HepG2 (cell line): ENCODE results near the gene RBBP8. TPM values are rescaled to one million over a fixed set of nuclear protein-coding genes. Genes with fewer than 3 reads are reported as not detected.

Experiments used
- ATAC-seq: fragments of 200-7000 bp; cut with Tn5 transposase; 3 replicates; pipeline ENCODE4 v1.9.1; 2020; ENCODE audit warnings: mild to moderate bottlenecking, moderate library complexity
- BruUV-seq: library from RNA; stranded (reverse); fragments of 400-500 nt; replicated peaks from 2 replicates; lab custom pipeline; 2021; lab: Mats Ljungman, UMichigan
- CTCF ChIA-PET: fragments of 300-600 bp; formaldehyde crosslinking; extraction: SDS; loops from one replicate; lab custom pipeline; 2021; ENCODE audit warnings: low total read pairs, inconsistent platforms, low intra/inter-chr PET ratio; lab: Yijun Ruan, JAX
- POLR2A ChIA-PET: fragments of 350-600 bp; sonication (Branson Sonifier 250); formaldehyde crosslinking; loops from one replicate; lab custom pipeline; 2020; ENCODE audit warnings: antibody characterized with exemption, inconsistent platforms; lab: Yijun Ruan, JAX
- DNase-seq: peaks from one replicate; pipeline ENCODE4 v3.0.0-alpha.2; 2015; ENCODE audit warnings: low spot score
- FAIRE-seq: peaks from 3 replicates; lab custom pipeline; 2011; peaks lifted over from hg19 to GRCh38; lab: Jason Lieb, UNC
- H2AFZ ChIP-seq: one replicate; pipeline ENCODE4 v1.6.1; 2011; ENCODE audit warnings: low read length, inconsistent platforms
- H3K27ac ChIP-seq: fragments of 300-600 bp; 3 replicates; pipeline ENCODE4 v1.8.0; 2011; ENCODE audit warnings: mixed run types, mild to moderate bottlenecking, mixed read lengths, low read length, inconsistent platforms; ENCODE audit not compliant: insufficient read depth; ENCODE audit errors: extremely low read length
- H3K27me3 ChIP-seq, 2 experiments: fragments of 200-600 bp in 1 of 2; 2 replicates in 1 of 2; 3 replicates in 1 of 2; pipeline versions ENCODE4 v1.6.0 to v1.8.0; 2011; ENCODE audit warnings: low read length in 2 of 2, mild to moderate bottlenecking in 2 of 2, moderate library complexity in 2 of 2, inconsistent platforms in 1 of 2; ENCODE audit not compliant: insufficient read depth in 2 of 2, control insufficient read depth in 1 of 2
- H3K36me3 ChIP-seq, 2 experiments: fragments of 200-600 bp in 1 of 2; replicated peaks in 1 of 2; 2 replicates in 1 of 2; 3 replicates in 1 of 2; pipeline versions ENCODE4 v1.5.1 to v1.8.0; 2011; ENCODE audit warnings: low read length in 2 of 2, inconsistent platforms in 1 of 2; ENCODE audit not compliant: insufficient read depth in 2 of 2, control insufficient read depth in 1 of 2
- H3K4me1 ChIP-seq: 2 replicates; pipeline ENCODE4 v1.5.1; 2012; ENCODE audit warnings: low read length, inconsistent platforms; ENCODE audit not compliant: insufficient read depth
- H3K4me2 ChIP-seq: 2 replicates; pipeline ENCODE4 v1.6.0; 2011; ENCODE audit warnings: low read depth, low read length, inconsistent platforms
- H3K4me3 ChIP-seq, 3 experiments: fragments of 200-600 bp in 1 of 3; sonication (generic), shearing (Covaris generic) in 1 of 3; replicated peaks in 1 of 3; 2 replicates each; pipeline ENCODE4 v1.5.1; 2011 to 2016; ENCODE audit warnings: low read length in 3 of 3, inconsistent platforms in 2 of 3, low read depth in 2 of 3, mild to moderate bottlenecking in 2 of 3, control low read depth in 1 of 3, mixed read lengths in 1 of 3; ENCODE audit not compliant: insufficient read depth in 1 of 3
- H3K79me2 ChIP-seq: one replicate; pipeline ENCODE4 v1.6.1; 2011; ENCODE audit warnings: low read length, inconsistent platforms; ENCODE audit not compliant: insufficient read depth
- H3K9ac ChIP-seq: 2 replicates; pipeline ENCODE4 v1.6.0; 2011; ENCODE audit warnings: mild to moderate bottlenecking, low read depth, low read length, inconsistent platforms; ENCODE audit not compliant: insufficient read depth
- H3K9me3 ChIP-seq: 2 replicates; pipeline ENCODE4 v1.5.1; 2012; ENCODE audit warnings: mild to moderate bottlenecking, low read length
- H4K20me1 ChIP-seq: 2 replicates; pipeline ENCODE4 v1.6.0; 2011; ENCODE audit warnings: inconsistent platforms, mild to moderate bottlenecking, low read length, moderate library complexity; ENCODE audit not compliant: insufficient read depth
- ADNP ChIP-seq: sonication (generic); formaldehyde crosslinking; IDR thresholded peaks from 2 replicates; pipeline ENCODE4 v1.4.0; 2020; ENCODE audit warnings: missing genetic modification reagents
- ASH2L ChIP-seq: fragments of 300-600, 200-600 bp; sonication (generic); IDR thresholded peaks from 2 replicates; pipeline ENCODE4 v1.7.0; 2017; ENCODE audit warnings: low read depth, mild to moderate bottlenecking, moderate library complexity, mixed read lengths, low read length; ENCODE audit not compliant: insufficient read length
- EED ChIP-seq: sonication (generic); formaldehyde crosslinking; IDR thresholded peaks from 2 replicates; pipeline ENCODE4 v1.5.0; 2020; ENCODE audit warnings: mild to moderate bottlenecking, missing genetic modification reagents
- GRHL1 ChIP-seq: sonication (generic); formaldehyde crosslinking; conservative IDR thresholded peaks from 2 replicates; pipeline ENCODE4 v1.8.0; 2022; ENCODE audit warnings: missing genetic modification reagents
- IRF2 ChIP-seq: IDR thresholded peaks from 2 replicates; pipeline ENCODE4 v1.6.1; 2018; ENCODE audit warnings: missing genetic modification reagents, missing compliant biosample characterization
- KDM1A ChIP-seq: IDR thresholded peaks from 2 replicates; pipeline ENCODE4 v1.6.1; 2016; ENCODE audit warnings: missing compliant biosample characterization
- KDM5A ChIP-seq: fragments of 200-600 bp; sonication (generic); IDR thresholded peaks from 2 replicates; pipeline ENCODE4 v1.7.0; 2018; ENCODE audit warnings: antibody characterized with exemption, mild to moderate bottlenecking, low read length, borderline replicate concordance
- MED13 ChIP-seq: sonication (generic); formaldehyde crosslinking; IDR thresholded peaks from 2 replicates; pipeline ENCODE4 v1.5.0; 2020; ENCODE audit warnings: missing genetic modification reagents
- SIX1 ChIP-seq: sonication (generic); formaldehyde crosslinking; IDR thresholded peaks from 2 replicates; pipeline ENCODE4 v1.4.0; 2020; ENCODE audit warnings: missing genetic modification reagents, borderline replicate concordance
- ZGPAT ChIP-seq: IDR thresholded peaks from 2 replicates; pipeline ENCODE4 v1.6.1; 2016; ENCODE audit warnings: mild to moderate bottlenecking
- ZNF335 ChIP-seq: sonication (generic); formaldehyde crosslinking; IDR thresholded peaks from 2 replicates; pipeline ENCODE4 v1.4.0; 2020; ENCODE audit warnings: missing genetic modification reagents
- ZNF367 ChIP-seq: sonication (generic); formaldehyde crosslinking; IDR thresholded peaks from 2 replicates; pipeline ENCODE4 v1.4.0; 2020; ENCODE audit warnings: missing genetic modification reagents, borderline replicate concordance
- ZNF503 ChIP-seq: sonication (generic); formaldehyde crosslinking; IDR thresholded peaks from 2 replicates; pipeline ENCODE4 v1.4.0; 2020; ENCODE audit warnings: missing genetic modification reagents
- ZNF607 ChIP-seq: sonication (generic); formaldehyde crosslinking; IDR thresholded peaks from 2 replicates; pipeline ENCODE4 v1.5.1; 2020; ENCODE audit warnings: missing genetic modification reagents, mild to moderate bottlenecking, borderline replicate concordance
- ZNF7 ChIP-seq: IDR thresholded peaks from 2 replicates; pipeline ENCODE4 v1.6.1; 2016; ENCODE audit warnings: missing biosample characterization, missing genetic modification reagents
- ZNF737 ChIP-seq: sonication (generic); formaldehyde crosslinking; IDR thresholded peaks from 2 replicates; pipeline ENCODE4 v1.5.0; 2020; ENCODE audit warnings: missing genetic modification reagents, mild to moderate bottlenecking, borderline replicate concordance
- ZSCAN29 ChIP-seq: sonication (generic); formaldehyde crosslinking; conservative IDR thresholded peaks from 2 replicates; pipeline ENCODE4 v1.4.0; 2020; ENCODE audit warnings: mild to moderate bottlenecking, missing genetic modification reagents
- WGBS: methylation state at CpG from one replicate; pipeline ENCODE4 v1.1.6; 2017; ENCODE audit warnings: low lambda C conversion rate; 5-methylcytosine and 5-hydroxymethylcytosine counted together
- in situ Hi-C: cut with HindIII; loops from 2 replicates; pipeline ENCODE4 v1.10.0; 2017; ENCODE audit warnings: low pct_unique_long_range_greater_than_20kb; ENCODE audit not compliant: extremely low pct_ligation_motif_present
- intact Hi-C: fragments of 100-400 bp; cut with micrococcal nuclease; formaldehyde crosslinking; loops from one replicate; pipeline ENCODE4 v1.10.0; 2022; ENCODE audit not compliant: unreplicated experiment
- polyA plus RNA-seq, 8 experiments: library from polyadenylated mRNA; depleted of rRNA in 3 of 8; stranded (reverse) in 7 of 8; unstranded in 1 of 8; fragments of >200 nt; fragmentation: Illumina TruSeq in 4 of 8; extraction: Trizol in 4 of 8; gene quantifications; 2 replicates each; pipeline versions ENCODE4 v1.2.1 to v1.2.3, GENCODE V29; 2011 to 2016; ENCODE audit warnings: low read depth in 4 of 8, missing spikeins in 1 of 8, mixed read lengths in 1 of 8; ENCODE audit not compliant: insufficient read depth in 1 of 8
- total RNA-seq, 5 experiments: library from RNA; depleted of rRNA; stranded (reverse); fragments of >200 nt; fragmentation: Illumina TruSeq; extraction: Trizol; gene quantifications; 2 replicates each; pipeline ENCODE4 v1.2.3, GENCODE V29; 2016; ENCODE audit warnings: low read depth in 1 of 5
- TF ChIP-seq, protein P1 (sequence below): sonication (generic); formaldehyde crosslinking; IDR thresholded peaks from 2 replicates; pipeline ENCODE4 v1.9.0; 2022; ENCODE audit warnings: missing genetic modification reagents, mild to moderate bottlenecking, borderline replicate concordance

RBBP8 gene
- total and polyA plus RNA-seq, 2 of the 13 experiments (the other 11 are each of a cell fraction or from before 2014, with no cell fraction given), result 14.2 to 47.4 TPM

GRCh38 chr18:23059541-23060465, 126.7 kb downstream of the RBBP8 start:
- Histone ChIP-seq H3K9me3 (peaks cover 6% of the 10 kb centered on the region), H4K20me1 (no peaks in the 10 kb centered on the region), H3K9ac (no peak overlapping the region), H3K4me3 (no peak overlapping the region), H3K4me1 (0 out of 2 replicates have a peak, but pooled peaks cover 8% of the 10 kb centered on the region), H3K79me2 (no peaks in the 10 kb centered on the region), H2AFZ (no peak overlapping the region), H3K36me3 (no peaks in the 10 kb centered on the region), H3K27ac (no peak overlapping the region), H3K4me2 (no peak overlapping the region), H3K27me3 (peaks cover 0 to 2% of the 10 kb centered on the region in 2 experiments; a peak in 2 of 5 replicates)
- TF ChIP-seq SIX1 (CRISPR knock-in tag) (no peak), MED13 (CRISPR knock-in tag) (no peak), ZNF607 (no peak), ZNF367 (no peak), ZSCAN29 (CRISPR knock-in tag) (no peak), GRHL1 (no peak), IRF2 (CRISPR knock-in tag) (no peak), ZNF737 (CRISPR knock-in tag) (no peak), ZNF503 (CRISPR knock-in tag) (no peak), ADNP (CRISPR knock-in tag) (no peak), ASH2L (no peak), KDM5A (no peak), EED (CRISPR knock-in tag) (no peak), KDM1A (CRISPR knock-in tag) (no peak), ZNF335 (CRISPR knock-in tag) (no peak), ZGPAT (CRISPR knock-in tag) (no peak), ZNF7 (CRISPR knock-in tag) (no peak)
- TF ChIP-seq, protein P1, sequence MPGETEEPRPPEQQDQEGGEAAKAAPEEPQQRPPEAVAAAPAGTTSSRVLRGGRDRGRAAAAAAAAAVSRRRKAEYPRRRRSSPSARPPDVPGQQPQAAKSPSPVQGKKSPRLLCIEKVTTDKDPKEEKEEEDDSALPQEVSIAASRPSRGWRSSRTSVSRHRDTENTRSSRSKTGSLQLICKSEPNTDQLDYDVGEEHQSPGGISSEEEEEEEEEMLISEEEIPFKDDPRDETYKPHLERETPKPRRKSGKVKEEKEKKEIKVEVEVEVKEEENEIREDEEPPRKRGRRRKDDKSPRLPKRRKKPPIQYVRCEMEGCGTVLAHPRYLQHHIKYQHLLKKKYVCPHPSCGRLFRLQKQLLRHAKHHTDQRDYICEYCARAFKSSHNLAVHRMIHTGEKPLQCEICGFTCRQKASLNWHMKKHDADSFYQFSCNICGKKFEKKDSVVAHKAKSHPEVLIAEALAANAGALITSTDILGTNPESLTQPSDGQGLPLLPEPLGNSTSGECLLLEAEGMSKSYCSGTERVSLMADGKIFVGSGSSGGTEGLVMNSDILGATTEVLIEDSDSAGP (CRISPR knock-in tag), result no peak
- ChIA-PET CTCF (no interaction called here), POLR2A (no interaction called here)
- ATAC-seq (no peak), DNase-seq (no peak), FAIRE-seq (no peak)
- in situ Hi-C loops, result no loop called here
- BruUV-seq, result no TSS peak
- intact Hi-C loops, result no loop called here
- 21% methylated on average over 9 of the region's 9 CpGs for WGBS
